Left cardiac atrium (tissue), 2 donors: ENCODE data around the gene LNP1. TPM values are rescaled to one million over a fixed set of nuclear protein-coding genes. Genes with fewer than 3 reads are reported as not detected.

Experiments
- total RNA-seq, 2 donors: library from RNA; stranded (reverse); fragmentation: NEBNext Ultra II Directional; extraction: Animal tissue kit (Norgen Biotek cat#: 25700); gene quantifications; one replicate each; pipeline ENCODE4 v1.2.1, GENCODE V29; 2021
- donor health status: DM: no; HTN: yes; CAD: no; lungs with severe emphysema.
- donor health status: DM: yes; HTN: yes; CAD: no.

LNP1 gene
- total RNA-seq, 2 donors from 2014 or later: 2.8 to 3.1 TPM

Other genes with a start within 250 kb of the LNP1 start
- 10 to 100 TPM; 30.6 to 32.5 TPM for gene TBC1D23, start 140.5 kb upstream of the LNP1 start, total RNA-seq
- gene NIT2, start 66.8 kb upstream of the LNP1 start, total RNA-seq: 10 to 100 TPM; 33.7 to 37.9 TPM
- 10 to 100 TPM; 50.0 to 53.4 TPM for gene TOMM70, start 450 bp upstream of the LNP1 start, total RNA-seq
- gene TMEM45A, start 91.1 kb downstream of the LNP1 start, total RNA-seq: 10 to 100 TPM; 12.3 to 15.3 TPM
- gene ADGRG7, start 208.1 kb downstream of the LNP1 start, total RNA-seq: not detected